DMS114 treated with DMSO at 0.1 percent for 48 hours (cell line): ENCODE measurements around the gene CWF19L1.

Experiments
- DNase-seq: peaks from one replicate; lab custom pipeline; 2025; ENCODE audit not compliant: unreplicated experiment; lab: John Stamatoyannopoulos, UW

The CWF19L1 gene

DNA sequence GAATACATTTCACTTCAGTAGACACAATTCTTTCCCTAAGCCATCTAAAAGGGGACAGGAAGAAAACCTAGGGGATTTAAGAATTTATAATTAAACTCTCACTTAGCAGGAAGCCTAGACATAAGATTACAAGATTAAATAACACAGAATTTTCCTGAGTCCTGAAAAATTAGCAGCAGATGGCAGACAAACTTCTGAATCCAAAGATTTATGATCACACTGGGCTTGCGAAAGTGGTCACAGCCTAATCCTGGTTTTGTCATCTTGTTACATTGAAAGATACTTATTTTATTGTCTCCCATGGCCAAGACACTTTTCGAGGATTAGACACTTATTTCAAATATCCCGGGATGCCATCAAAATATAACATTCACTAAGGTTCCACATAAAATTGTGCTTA lies 84.5 kb downstream of the CWF19L1 start:
- no peak for DNase-seq
